ENCODE measurements around the gene NRCAM. TPM values are rescaled to one million over a fixed set of nuclear protein-coding genes. Genes with fewer than 3 reads are reported as not detected.

The NRCAM gene
- total RNA-seq, 4 donors from 2014 or later = 10.1 to 19.5 (median 13.0) TPM

DNA sequence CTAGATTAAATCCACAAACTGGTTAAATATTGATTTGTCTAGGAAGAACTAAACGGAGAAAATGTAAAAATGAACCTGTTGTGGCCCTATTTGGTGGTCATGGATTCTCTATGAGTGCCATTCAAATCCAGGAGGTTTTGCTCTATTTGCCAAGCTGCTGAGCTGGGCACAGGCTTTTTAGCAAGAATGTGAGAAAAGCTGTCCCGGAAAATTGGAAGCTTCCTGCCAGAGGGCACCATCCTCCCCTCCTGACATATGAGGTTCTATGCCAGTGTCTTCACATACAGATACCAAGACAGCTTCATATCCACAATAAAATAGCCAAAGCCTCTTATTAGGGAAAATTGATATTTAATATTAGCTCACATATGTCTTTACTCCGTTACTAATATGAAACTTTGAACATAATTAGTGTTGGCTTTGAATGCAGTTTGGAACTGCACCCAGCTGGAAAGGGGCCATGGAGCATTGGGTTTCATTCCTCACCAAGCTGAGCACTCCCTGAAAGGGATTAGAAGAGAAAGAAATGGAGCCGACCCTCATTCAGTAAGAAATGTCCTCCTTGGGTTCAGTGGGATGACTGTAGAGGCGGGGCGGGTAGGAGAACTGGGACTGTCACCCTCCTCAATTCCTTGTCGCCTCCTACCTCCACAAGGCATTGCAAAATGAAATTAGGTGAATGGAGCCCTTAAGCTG is 47.8 kb downstream of the NRCAM start:
- H3K4me1 ChIP-seq = peaks cover 6 to 20% of the 10 kb centered on the region in 2 donors
- TF ChIP-seq POLR2A (IDR thresholded peaks at IDR 0.05) = no peak
- TF ChIP-seq, protein P1, sequence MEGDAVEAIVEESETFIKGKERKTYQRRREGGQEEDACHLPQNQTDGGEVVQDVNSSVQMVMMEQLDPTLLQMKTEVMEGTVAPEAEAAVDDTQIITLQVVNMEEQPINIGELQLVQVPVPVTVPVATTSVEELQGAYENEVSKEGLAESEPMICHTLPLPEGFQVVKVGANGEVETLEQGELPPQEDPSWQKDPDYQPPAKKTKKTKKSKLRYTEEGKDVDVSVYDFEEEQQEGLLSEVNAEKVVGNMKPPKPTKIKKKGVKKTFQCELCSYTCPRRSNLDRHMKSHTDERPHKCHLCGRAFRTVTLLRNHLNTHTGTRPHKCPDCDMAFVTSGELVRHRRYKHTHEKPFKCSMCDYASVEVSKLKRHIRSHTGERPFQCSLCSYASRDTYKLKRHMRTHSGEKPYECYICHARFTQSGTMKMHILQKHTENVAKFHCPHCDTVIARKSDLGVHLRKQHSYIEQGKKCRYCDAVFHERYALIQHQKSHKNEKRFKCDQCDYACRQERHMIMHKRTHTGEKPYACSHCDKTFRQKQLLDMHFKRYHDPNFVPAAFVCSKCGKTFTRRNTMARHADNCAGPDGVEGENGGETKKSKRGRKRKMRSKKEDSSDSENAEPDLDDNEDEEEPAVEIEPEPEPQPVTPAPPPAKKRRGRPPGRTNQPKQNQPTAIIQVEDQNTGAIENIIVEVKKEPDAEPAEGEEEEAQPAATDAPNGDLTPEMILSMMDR (IDR thresholded peaks at IDR 0.05) = no peak
- no peak overlapping the region for H3K4me3 ChIP-seq (replicated peaks in 1 of 3)
- H3K9me3 ChIP-seq = no peaks in the 10 kb centered on the region
- intact Hi-C loops (cut with DNase I) = no loop called here
- H3K27me3 ChIP-seq = no peaks in the 10 kb centered on the region
- DNase-seq = no peak
- 70 to 86% methylated on average over 7 of the region's 7 CpGs for WGBS, 2 donors
- H3K27ac ChIP-seq = no peak overlapping the region
- H3K36me3 ChIP-seq = no peaks in the 10 kb centered on the region

GRCh38 chr7:108407676-108408075 is 48.6 kb downstream of the NRCAM start:
- Histone ChIP-seq H3K27ac (no peak overlapping the region), H3K4me3 (replicated peaks in 1 of 3) (no peak overlapping the region), H3K36me3 (no peaks in the 10 kb centered on the region), H3K27me3 (no peaks in the 10 kb centered on the region), H3K9me3 (no peaks in the 10 kb centered on the region), H3K4me1 (peaks cover 6 to 27% of the 10 kb centered on the region in 2 donors)
- WGBS, 2 donors = 93 to 97% methylated on average over 2 of the region's 2 CpGs
- TF ChIP-seq POLR2A (IDR thresholded peaks at IDR 0.05) = no peak
- TF ChIP-seq, protein P1 (IDR thresholded peaks at IDR 0.05) = no peak
- intact Hi-C loops (cut with DNase I) = no loop called here
- no peak for DNase-seq

DNA sequence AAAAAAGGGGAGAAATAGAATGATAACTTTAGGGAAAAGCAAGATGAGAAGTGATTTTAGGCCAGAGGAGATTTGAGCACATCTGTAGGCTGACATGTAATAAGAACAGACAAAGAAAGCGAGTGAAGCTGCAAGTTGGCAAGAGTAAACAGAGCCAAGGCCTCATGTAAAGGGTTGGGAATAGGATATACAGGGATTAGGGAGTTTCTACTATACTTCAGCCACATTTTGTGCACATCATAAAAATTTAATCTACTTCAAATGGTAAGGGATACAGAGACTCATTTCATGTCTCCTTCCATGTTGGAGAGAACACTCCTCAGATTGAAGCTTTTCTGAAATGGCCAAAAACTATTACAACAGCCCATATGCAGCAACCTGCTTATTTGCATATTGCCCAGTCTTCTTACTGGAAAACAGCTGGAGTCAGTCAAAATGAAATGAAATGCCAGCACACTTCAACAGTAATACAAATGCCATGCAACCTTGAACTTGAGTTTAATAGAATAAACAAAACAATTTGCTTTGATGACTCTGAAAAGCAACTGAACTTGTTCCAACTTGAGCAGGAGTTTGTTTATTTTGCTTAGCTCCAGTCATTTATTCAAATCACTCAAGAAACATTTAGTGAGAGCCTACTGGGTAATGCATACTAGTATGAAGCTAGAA is 49.9 kb downstream of the NRCAM start:
- Histone ChIP-seq H3K9me3 (no peaks in the 10 kb centered on the region), H3K27me3 (no peaks in the 10 kb centered on the region), H3K27ac (no peak overlapping the region), H3K4me1 (peaks cover 6 to 30% of the 10 kb centered on the region in 2 donors), H3K36me3 (no peaks in the 10 kb centered on the region), H3K4me3 (replicated peaks in 1 of 3) (no peak overlapping the region)
- TF ChIP-seq, protein P1 (IDR thresholded peaks at IDR 0.05) = no peak
- TF ChIP-seq POLR2A (IDR thresholded peaks at IDR 0.05) = no peak
- WGBS, 2 donors = 94 to 100% methylated on average over 1 of the region's 1 CpG
- intact Hi-C loops (cut with DNase I) = no loop called here
- no peak for DNase-seq

DNA sequence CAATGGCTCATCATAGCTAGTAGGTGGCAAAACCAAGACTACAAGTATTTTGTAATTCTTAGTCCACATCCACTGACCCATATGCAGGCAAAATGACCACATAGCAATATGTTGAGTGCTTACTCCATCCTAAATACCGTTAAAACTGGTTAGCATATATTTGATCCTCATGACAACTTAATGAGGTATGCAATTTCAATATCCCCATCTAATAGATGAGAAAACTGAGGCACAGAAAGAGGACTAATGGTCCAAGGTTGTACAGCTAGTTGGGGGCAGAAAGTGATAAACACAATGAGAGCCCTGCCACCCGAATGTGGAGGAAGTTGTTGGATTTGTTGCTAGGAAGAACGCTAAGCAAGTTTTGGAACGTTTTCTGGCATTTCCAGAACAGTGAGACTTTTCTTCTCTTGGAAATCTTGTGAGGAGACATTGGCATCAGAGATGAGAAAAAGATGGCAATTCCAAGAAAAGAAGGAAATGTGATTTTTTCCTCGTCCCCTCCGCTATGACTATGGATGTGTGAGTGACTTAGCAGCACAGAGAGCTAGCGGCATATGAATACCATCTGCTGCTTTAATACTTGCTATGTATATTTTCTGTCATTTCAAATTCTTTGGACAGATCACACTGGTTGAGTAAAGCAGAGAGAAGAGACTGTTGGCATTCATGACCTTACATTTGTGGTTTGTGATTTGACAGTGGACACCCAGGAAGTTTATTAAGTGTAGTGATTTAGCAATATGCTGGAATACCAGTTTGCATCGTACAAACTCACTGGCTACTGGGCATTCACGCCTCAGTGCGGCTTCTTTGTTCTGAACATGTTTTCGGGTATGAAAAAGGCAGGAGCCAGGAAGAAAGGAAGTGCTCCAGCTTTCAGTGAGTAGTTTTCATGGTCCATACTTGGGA is 51.5 kb downstream of the NRCAM start:
- Histone ChIP-seq H3K27me3 (no peaks in the 10 kb centered on the region), H3K9me3 (no peaks in the 10 kb centered on the region), H3K36me3 (no peaks in the 10 kb centered on the region), H3K27ac (no peak overlapping the region), H3K4me1 (peaks cover 6 to 30% of the 10 kb centered on the region in 2 donors), H3K4me3 (replicated peaks in 1 of 3) (no peak overlapping the region)
- no peak for DNase-seq
- TF ChIP-seq POLR2A (IDR thresholded peaks at IDR 0.05) = no peak
- TF ChIP-seq, protein P1 (IDR thresholded peaks at IDR 0.05) = no peak
- 90 to 95% methylated on average over 11 of the region's 11 CpGs for WGBS, 2 donors
- intact Hi-C loops (cut with DNase I) = no loop called here
